SK-N-SH (cell line): ENCODE results near the gene KCNJ10. TPM values are rescaled to one million over a fixed set of nuclear protein-coding genes. Genes with fewer than 3 reads are reported as not detected.

Experiments used
- CTCF ChIA-PET: fragments of 300-600, 350-600 bp; formaldehyde crosslinking; extraction: SDS; loops from one replicate; lab custom pipeline; 2021; lab: Yijun Ruan, JAX
- POLR2A ChIA-PET: fragments of 350-600 bp; sonication (Branson Sonifier 250); formaldehyde crosslinking; extraction: SDS; loops from one replicate; lab custom pipeline; 2020; ENCODE audit warnings: antibody characterized with exemption, inconsistent platforms; lab: Yijun Ruan, JAX
- DNase-seq: peaks from one replicate; pipeline ENCODE4 v3.0.0; 2012
- H2AFZ ChIP-seq: fragments of 200-600 bp; sonication (generic); 2 replicates; pipeline ENCODE4 v1.8.1; 2016; ENCODE audit warnings: antibody characterized with exemption, mild to moderate bottlenecking, low read depth
- H3F3A ChIP-seq: fragments of 200-600 bp; sonication (generic); replicated peaks from 2 replicates; pipeline ENCODE3; 2016; ENCODE audit warnings: antibody characterized with exemption, mild to moderate bottlenecking; ENCODE audit not compliant: insufficient read depth
- H3K27ac ChIP-seq, 2 experiments: fragments of 200-500 bp in 1 of 2; fragments of 200-600 bp in 1 of 2; sonication (Bioruptor generic) in 1 of 2; sonication (generic), shearing (Covaris generic) in 1 of 2; 2 replicates each; pipeline versions ENCODE4 v1.5.1 to v1.6.1; 2014 to 2016; ENCODE audit warnings: low read depth in 2 of 2, inconsistent platforms in 1 of 2, low read length in 1 of 2, mild to moderate bottlenecking in 1 of 2, mixed read lengths in 1 of 2
- H3K27me3 ChIP-seq: fragments of 200-600 bp; sonication (generic), shearing (Covaris generic); 2 replicates; pipeline ENCODE4 v1.6.1; 2016; ENCODE audit warnings: mixed run types; ENCODE audit not compliant: insufficient read depth
- H3K36me3 ChIP-seq, 2 experiments: fragments of 200-500 bp in 1 of 2; fragments of 200-600 bp in 1 of 2; sonication (Bioruptor generic) in 1 of 2; sonication (generic) in 1 of 2; replicated peaks in 1 of 2; 2 replicates each; pipeline versions ENCODE3 to v1.5.1; 2014 to 2016; ENCODE audit warnings: low read length in 1 of 2, mild to moderate bottlenecking in 1 of 2; ENCODE audit not compliant: insufficient read depth in 2 of 2, control insufficient read depth in 1 of 2
- H3K4me1 ChIP-seq, 2 experiments: fragments of 200-500 bp in 1 of 2; fragments of 200-600 bp in 1 of 2; sonication (Bioruptor generic) in 1 of 2; sonication (generic), shearing (Covaris generic) in 1 of 2; 2 replicates each; pipeline versions ENCODE4 v1.5.1 to v1.6.1; 2014 to 2016; ENCODE audit warnings: low read depth in 1 of 2, low read length in 1 of 2, mixed run types in 1 of 2; ENCODE audit not compliant: insufficient read depth in 2 of 2, control insufficient read depth in 1 of 2
- H3K4me2 ChIP-seq: fragments of 200-600 bp; sonication (generic), shearing (Covaris generic); 2 replicates; pipeline ENCODE4 v1.6.1; 2017; ENCODE audit warnings: mixed run types
- H3K4me3 ChIP-seq, 2 experiments: fragments of 200-500 bp in 1 of 2; fragments of 200-600 bp in 1 of 2; sonication (Bioruptor generic) in 1 of 2; sonication (generic), shearing (Covaris generic) in 1 of 2; 2 replicates each; pipeline versions ENCODE4 v1.5.1 to v1.8.1; 2014 to 2016; ENCODE audit warnings: low read depth in 2 of 2, inconsistent platforms in 1 of 2, low read length in 1 of 2, mild to moderate bottlenecking in 1 of 2, mixed read lengths in 1 of 2, moderate library complexity in 1 of 2
- H3K79me2 ChIP-seq: fragments of 200-600 bp; sonication (generic); 2 replicates; pipeline ENCODE4 v1.8.1; 2017; ENCODE audit warnings: mild to moderate bottlenecking; ENCODE audit not compliant: insufficient read depth
- H3K9ac ChIP-seq: fragments of 200-600 bp; sonication (generic); 2 replicates; pipeline ENCODE4 v1.6.1; 2017; ENCODE audit warnings: mixed run types
- H3K9me2 ChIP-seq: fragments of 200-600 bp; sonication (generic); 2 replicates; pipeline ENCODE4 v1.6.1; 2017; ENCODE audit warnings: mixed run types
- H3K9me3 ChIP-seq: fragments of 200-600 bp; sonication (generic); 2 replicates; pipeline ENCODE4 v1.6.1; 2017; ENCODE audit warnings: mixed run types, mild to moderate bottlenecking, moderate library complexity
- H4K20me1 ChIP-seq: fragments of 200-600 bp; sonication (generic); 2 replicates; pipeline ENCODE4 v1.6.1; 2017; ENCODE audit warnings: mild to moderate bottlenecking, mixed run types; ENCODE audit not compliant: insufficient read depth
- CHD2 ChIP-seq: fragments of 150-350 bp; IDR thresholded peaks from 2 replicates; pipeline ENCODE4 v1.6.1; 2018; ENCODE audit warnings: low read length; ENCODE audit not compliant: partially characterized antibody
- CTCF ChIP-seq: fragments of 200-600 bp; sonication (generic); IDR thresholded peaks from 2 replicates; pipeline ENCODE4 v1.6.1; 2017; ENCODE audit warnings: antibody characterized with exemption, mild to moderate bottlenecking, moderate library complexity
- ELF1 ChIP-seq: IDR thresholded peaks from 2 replicates; pipeline ENCODE4 v1.4.0; 2012
- EP300 ChIP-seq, 2 experiments: IDR thresholded peaks; 2 replicates each; pipeline versions ENCODE4 v1.4.0 to v1.6.1; 2012; ENCODE audit warnings: borderline replicate concordance in 1 of 2, low read depth in 1 of 2, low read length in 1 of 2
- FOXM1 ChIP-seq: IDR thresholded peaks from 2 replicates; pipeline ENCODE4 v1.4.0; 2012; ENCODE audit warnings: low read depth, mild to moderate bottlenecking
- GABPA ChIP-seq: IDR thresholded peaks from 2 replicates; pipeline ENCODE4 v1.4.0; 2012; ENCODE audit warnings: low read depth, mild to moderate bottlenecking
- IRF3 ChIP-seq: fragments of 150-350 bp; IDR thresholded peaks from 2 replicates; pipeline ENCODE4 v1.6.1; 2016; ENCODE audit warnings: mild to moderate bottlenecking, low read depth, low read length
- JUND ChIP-seq: IDR thresholded peaks from 2 replicates; pipeline ENCODE4 v1.4.0; 2012
- MAX ChIP-seq: IDR thresholded peaks from 2 replicates; pipeline ENCODE4 v1.4.0; 2012; ENCODE audit warnings: low read depth
- MXI1 ChIP-seq: IDR thresholded peaks from 2 replicates; pipeline ENCODE4 v1.6.1; 2012; ENCODE audit warnings: mild to moderate bottlenecking, low read depth, low read length, improper control_type of control experiment
- PBX3 ChIP-seq: IDR thresholded peaks from 2 replicates; pipeline ENCODE4; 2012
- POLR2AphosphoS5 ChIP-seq: IDR thresholded peaks from 2 replicates; pipeline ENCODE4 v1.6.1; 2012; ENCODE audit warnings: low read depth, low read length
- RAD21 ChIP-seq: IDR thresholded peaks from 2 replicates; pipeline ENCODE4 v1.6.1; 2012; ENCODE audit warnings: mild to moderate bottlenecking, low read length
- RFX5 ChIP-seq: IDR thresholded peaks from 2 replicates; pipeline ENCODE4 v1.6.1; 2012; ENCODE audit warnings: mild to moderate bottlenecking, improper control_type of control experiment, low read length
- RXRA ChIP-seq: IDR thresholded peaks from 2 replicates; pipeline ENCODE4 v1.4.0; 2012; ENCODE audit warnings: low read depth, mild to moderate bottlenecking, borderline replicate concordance
- TCF12 ChIP-seq: IDR thresholded peaks from 2 replicates; pipeline ENCODE4 v1.4.0; 2012
- USF1 ChIP-seq: IDR thresholded peaks from 2 replicates; pipeline ENCODE4 v1.4.0; 2012; ENCODE audit warnings: low read depth, borderline replicate concordance
- USF2 ChIP-seq: fragments of 150-350 bp; IDR thresholded peaks from 2 replicates; pipeline ENCODE4 v1.6.1; 2017; ENCODE audit warnings: antibody characterized with exemption, low read length, low read depth, borderline replicate concordance
- ZBTB33 ChIP-seq: IDR thresholded peaks from 2 replicates; pipeline ENCODE4 v1.4.0; 2012; ENCODE audit warnings: low read depth, borderline replicate concordance
- WGBS: methylation state at CpG from one replicate; pipeline ENCODE4 v1.1.6; 2017; ENCODE audit warnings: low lambda C conversion rate; 5-methylcytosine and 5-hydroxymethylcytosine counted together
- polyA plus RNA-seq, 3 experiments: library from polyadenylated mRNA; depleted of rRNA; stranded (reverse); fragments of >200 nt; gene quantifications; 2 replicates each; pipeline ENCODE4 v1.2.3, GENCODE V29; 2012

The KCNJ10 gene
- polyA plus RNA-seq, 1 of the 3 experiments (the other 2 are of a cell fraction), result not detected

GRCh38 chr1:160053548-160054365, 16.2 kb downstream of the KCNJ10 start:
- POLR2A ChIA-PET, result no interaction called here
- H3K4me1 ChIP-seq, result no peaks in the 10 kb centered on the region
- TF ChIP-seq FOXM1, result no peak
- TF ChIP-seq CTCF, result no peak
- TF ChIP-seq TCF12, result no peak
- TF ChIP-seq GABPA, result no peak
- TF ChIP-seq POLR2AphosphoS5, result no peak
- no peak for TF ChIP-seq CHD2
- no peak for TF ChIP-seq EP300 (IDR thresholded peaks at IDR 0.05; ENCODE audit: borderline replicate concordance in 1 of 2, low read depth in 1 of 2, low read length in 1 of 2)
- no peak for TF ChIP-seq MAX
- no peak for TF ChIP-seq IRF3
- no peak for TF ChIP-seq USF1
- TF ChIP-seq RXRA, result no peak
- no peak for TF ChIP-seq JUND
- TF ChIP-seq ELF1, result no peak
- TF ChIP-seq ZBTB33, result no peak
- TF ChIP-seq MXI1, result no peak
- no peak for TF ChIP-seq USF2
- no peak for TF ChIP-seq RAD21
- TF ChIP-seq RFX5, result no peak
- TF ChIP-seq PBX3, result no peak
- TF ChIP-seq, all 33 proteins: peak for 0
- Histone ChIP-seq H3K9me2 (no peaks in the 10 kb centered on the region), H3F3A (no peaks in the 10 kb centered on the region), H2AFZ (no peak overlapping the region), H3K4me3 (no peak overlapping the region), H3K9me3 (no peaks in the 10 kb centered on the region), H3K79me2 (no peaks in the 10 kb centered on the region), H3K27ac (no peak overlapping the region), H4K20me1 (no peaks in the 10 kb centered on the region), H3K9ac (no peak overlapping the region), H3K36me3 (no peaks in the 10 kb centered on the region), H3K4me2 (no peak overlapping the region), H3K27me3 (peaks cover 73% of the 10 kb centered on the region)
- no peak for DNase-seq
- 36% methylated on average over 7 of the region's 7 CpGs for WGBS
- CTCF ChIA-PET, result interaction anchor here (1.2 to 9.8 kb wide), 5 partner anchors 7 to 31 kb away, joined by 3 to 76 read pairs (median 7); partner anchors contain the start of gene KCNJ9
